Fibroblast of skin of left biceps (primary cell): Measurements from ENCODE around the gene KLK11.
"Not testable (repeated sequence)": the region's sequence is repeated elsewhere in the genome, so short reads cannot be mapped to it uniquely, and the experiment has no call there.

Source experiments
- DNase-seq, 2 experiments: peaks; one replicate each; pipeline ENCODE4 v3.0.0-alpha.2; 2013; ENCODE audit warnings: low read depth in 2 of 2

The KLK11 gene

GRCh38 chr19:51003316-51003715 is 23.1 kb downstream of the KLK11 start:
- DNase-seq = no peak

- DNase-seq = no peak
Observed at GRCh38 chr19:51002542-51003311, 23.7 kb downstream of the KLK11 start.

GRCh38 chr19:51002089-51002532 is 24.3 kb downstream of the KLK11 start:
- DNase-seq = no peak

GRCh38 chr19:51001515-51001914 is 24.9 kb downstream of the KLK11 start, which contains the start of gene KLK8:
TSS of gene KLK8 (minus strand) at chr19:51001604. CDS start at chr19:51001167, 437 bp downstream.
- no peak for DNase-seq

GRCh38 chr19:51000981-51001380 is 25.4 kb downstream of the KLK11 start:
- DNase-seq = no peak

GRCh38 chr19:51000426-51000825 is 26.0 kb downstream of the KLK11 start:
- no peak for DNase-seq

GRCh38 chr19:50998686-50999085 is 27.7 kb downstream of the KLK11 start:
- DNase-seq = no peak

GRCh38 chr19:50998061-50998460 is 28.4 kb downstream of the KLK11 start:
- no peak for DNase-seq

- DNase-seq = no peak
Observed at GRCh38 chr19:50994129-50994528, 32.3 kb downstream of the KLK11 start.

GRCh38 chr19:50992666-50993035 is 33.8 kb downstream of the KLK11 start:
- DNase-seq = no peak

- DNase-seq = not testable (repeated sequence)
Observed at GRCh38 chr19:50984416-50984815, 42.0 kb downstream of the KLK11 start.

- no peak for DNase-seq
Observed at GRCh38 chr19:50983625-50984292, 42.7 kb downstream of the KLK11 start, which contains the start of gene KLK7. TSS of gene KLK7 (minus strand) at chr19:50983917. CDS start at chr19:50982399, 1,518 bp downstream.

- no peak for DNase-seq
Observed at GRCh38 chr19:50982186-50982585, 44.2 kb downstream of the KLK11 start.

- DNase-seq = no peak
Observed at GRCh38 chr19:50981587-50982146, 44.7 kb downstream of the KLK11 start.

GRCh38 chr19:50980208-50980607 is 46.2 kb downstream of the KLK11 start:
- no peak for DNase-seq

GRCh38 chr19:50979758-50980157 is 46.7 kb downstream of the KLK11 start:
- no peak for DNase-seq

- no peak for DNase-seq
Observed at GRCh38 chr19:50978772-50979390, 47.5 kb downstream of the KLK11 start.

- DNase-seq = no peak
Observed at GRCh38 chr19:50977626-50978025, 48.8 kb downstream of the KLK11 start.

- no peak for DNase-seq
Observed at GRCh38 chr19:50975766-50976165, 50.6 kb downstream of the KLK11 start.

GRCh38 chr19:50974702-50975556 is 51.5 kb downstream of the KLK11 start:
- DNase-seq = no peak

- no peak for DNase-seq
Observed at GRCh38 chr19:50972795-50973376, 53.5 kb downstream of the KLK11 start.
